NCI-H526 treated with DMSO at 0.1 percent for 48 hours (cell line): ENCODE measurements around the gene FUZ.
A peak's percentile ranks its signal among the peaks of the same experiment; 100 is the strongest.
"Not testable (repeated sequence)": the region's sequence is repeated elsewhere in the genome, so short reads cannot be mapped to it uniquely, and the experiment has no call there.

ENCODE experiments used
- DNase-seq: peaks from one replicate; lab custom pipeline; 2025; lab: John Stamatoyannopoulos, UW

Gene FUZ

GRCh38 chr19:49832556-49832955, 19.5 kb upstream of the FUZ start:
- no peak for DNase-seq

- DNase-seq: no peak
Measured at GRCh38 chr19:49831592-49831991, 18.5 kb upstream of the FUZ start.

- no peak for DNase-seq
Measured at GRCh38 chr19:49830766-49831165, 17.7 kb upstream of the FUZ start.

- DNase-seq: no peak
Measured at GRCh38 chr19:49829721-49830120, 16.6 kb upstream of the FUZ start.

- no peak for DNase-seq
Measured at GRCh38 chr19:49829200-49829599, 16.1 kb upstream of the FUZ start.

- no peak for DNase-seq
Measured at GRCh38 chr19:49827034-49827433, 13.9 kb upstream of the FUZ start.

GRCh38 chr19:49824662-49825061, 11.6 kb upstream of the FUZ start:
- DNase-seq: no peak

GRCh38 chr19:49823472-49823871, 10.4 kb upstream of the FUZ start:
- peak; percentile 92 for DNase-seq

GRCh38 chr19:49820125-49820524, 7.0 kb upstream of the FUZ start:
- DNase-seq: no peak

- DNase-seq: not testable (repeated sequence)
Measured at GRCh38 chr19:49819452-49820115, 6.5 kb upstream of the FUZ start.

- no peak for DNase-seq
Measured at GRCh38 chr19:49818649-49819370, 5.7 kb upstream of the FUZ start.

GRCh38 chr19:49817964-49818648, 5.0 kb upstream of the FUZ start, which contains the start of gene MED25:
TSS of gene MED25 (plus strand) at chr19:49818289. CDS start at chr19:49818342, 53 bp downstream.
- DNase-seq: peak; percentile 75

- DNase-seq: no peak
Measured at GRCh38 chr19:49816590-49816989, 3.5 kb upstream of the FUZ start.

GRCh38 chr19:49814010-49814409, 918 bp upstream of the FUZ start:
- no peak for DNase-seq

GRCh38 chr19:49812452-49812996, 568 bp downstream of the FUZ start:
- no peak for DNase-seq

- no peak for DNase-seq
Measured at GRCh38 chr19:49811328-49811727, 1.8 kb downstream of the FUZ start.

- no peak for DNase-seq
Measured at GRCh38 chr19:49809941-49810389, 3.1 kb downstream of the FUZ start.

- peak; percentile 12 for DNase-seq
Measured at GRCh38 chr19:49809160-49809940, 3.7 kb downstream of the FUZ start.

GRCh38 chr19:49808711-49809159, 4.4 kb downstream of the FUZ start:
- DNase-seq: peak; percentile 75

GRCh38 chr19:49807904-49808675, 5.0 kb downstream of the FUZ start:
- no peak for DNase-seq
